Measurements from ENCODE around the gene PRM1. TPM values are rescaled to one million over a fixed set of nuclear protein-coding genes. Genes with fewer than 3 reads are reported as not detected.

Gene PRM1
- total and polyA plus RNA-seq, 2 of the 13 experiments (the other 11 are each of a cell fraction or from before 2014, with no cell fraction given), result not detected

DNA sequence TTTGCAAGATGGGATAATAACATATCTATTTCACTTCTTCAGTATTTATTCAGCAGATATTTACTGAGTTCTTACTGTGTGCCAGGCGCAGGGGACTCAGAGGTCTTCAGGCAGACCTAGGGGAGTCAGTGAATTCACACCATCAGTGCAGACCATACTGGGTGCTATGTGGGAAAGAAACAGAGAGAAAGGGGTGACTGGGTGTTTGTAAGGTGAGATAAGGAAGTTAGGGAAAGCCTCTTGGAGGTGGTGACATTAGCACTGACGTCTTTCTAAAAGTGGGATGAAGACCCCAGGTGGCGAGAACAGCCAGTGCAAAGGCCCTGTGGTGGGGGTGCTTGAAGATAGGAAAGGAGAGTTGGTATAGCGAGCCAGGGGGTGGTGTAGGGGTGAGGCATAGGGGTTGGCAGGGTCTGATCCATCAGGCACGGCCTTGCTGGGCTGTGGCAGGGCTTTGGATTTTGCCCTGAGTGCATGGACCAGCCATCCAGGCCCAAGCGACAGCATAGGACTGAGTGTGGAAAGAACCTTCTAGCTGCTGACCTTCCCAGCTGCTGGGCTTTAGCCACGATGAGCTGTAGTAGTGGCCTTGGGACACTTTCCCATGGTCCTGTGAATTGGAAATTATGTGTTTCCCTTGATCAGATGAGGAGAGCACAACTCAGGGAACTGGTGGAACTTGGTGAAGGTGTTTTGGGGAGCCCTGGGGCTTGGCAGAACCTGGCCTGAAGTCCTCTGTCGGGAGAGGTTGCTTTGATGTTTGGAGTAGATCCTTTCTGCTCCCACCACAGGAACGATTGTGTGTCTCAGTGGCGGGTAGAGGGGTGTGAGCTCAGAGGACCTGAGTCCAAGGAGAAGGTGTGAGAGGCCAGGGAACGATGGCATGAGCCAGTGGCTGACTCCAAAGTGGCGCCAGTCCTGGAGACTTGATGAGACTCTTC lies 21.2 kb downstream of the PRM1 start (continued):
- TF ChIP-seq CCDC6 (CRISPR knock-in tag; IDR thresholded peaks at IDR 0.05), result 0 out of 2 replicates have a peak, but pooled peaks have one; percentile 18
- no peak for TF ChIP-seq ERF (CRISPR knock-in tag; IDR thresholded peaks at IDR 0.05)
- TF ChIP-seq ZBTB10 (CRISPR knock-in tag; IDR thresholded peaks at IDR 0.05; ENCODE audit: borderline replicate concordance), result 0 out of 2 replicates have a peak, but pooled peaks have one; percentile 3
- peak; percentile 25; the same call in 1 of the 2 replicates for TF ChIP-seq ZNF329 (CRISPR knock-in tag; IDR thresholded peaks at IDR 0.05; ENCODE audit: low read depth)
- TF ChIP-seq HOXA3 (CRISPR knock-in tag; IDR thresholded peaks at IDR 0.05), result peak; percentile 38
- TF ChIP-seq ZNF224 (CRISPR knock-in tag; IDR thresholded peaks at IDR 0.05), result peak; percentile 58; the same call in 1 of the 2 replicates
- TF ChIP-seq, protein P1, sequence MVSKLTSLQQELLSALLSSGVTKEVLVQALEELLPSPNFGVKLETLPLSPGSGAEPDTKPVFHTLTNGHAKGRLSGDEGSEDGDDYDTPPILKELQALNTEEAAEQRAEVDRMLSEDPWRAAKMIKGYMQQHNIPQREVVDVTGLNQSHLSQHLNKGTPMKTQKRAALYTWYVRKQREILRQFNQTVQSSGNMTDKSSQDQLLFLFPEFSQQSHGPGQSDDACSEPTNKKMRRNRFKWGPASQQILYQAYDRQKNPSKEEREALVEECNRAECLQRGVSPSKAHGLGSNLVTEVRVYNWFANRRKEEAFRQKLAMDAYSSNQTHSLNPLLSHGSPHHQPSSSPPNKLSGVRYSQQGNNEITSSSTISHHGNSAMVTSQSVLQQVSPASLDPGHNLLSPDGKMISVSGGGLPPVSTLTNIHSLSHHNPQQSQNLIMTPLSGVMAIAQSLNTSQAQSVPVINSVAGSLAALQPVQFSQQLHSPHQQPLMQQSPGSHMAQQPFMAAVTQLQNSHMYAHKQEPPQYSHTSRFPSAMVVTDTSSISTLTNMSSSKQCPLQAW (CRISPR knock-in tag; IDR thresholded peaks at IDR 0.05), result peak; percentile 60; the same call in 1 of the 2 replicates
- no peak for TF ChIP-seq KLF6 (CRISPR knock-in tag; IDR thresholded peaks at IDR 0.05)
- TF ChIP-seq ZNF136 (CRISPR knock-in tag; IDR thresholded peaks at IDR 0.05; ENCODE audit: low read depth), result 0 out of 2 replicates have a peak, but pooled peaks have one; percentile 25
- peak; percentile 36; the same call in 1 of the 2 replicates for TF ChIP-seq RCOR2 (CRISPR knock-in tag; IDR thresholded peaks at IDR 0.05)
- TF ChIP-seq ZNF768 (CRISPR knock-in tag; IDR thresholded peaks at IDR 0.05), result no peak
- TF ChIP-seq PLRG1 (conservative IDR thresholded peaks at IDR 0.05), result no peak
- no peak for TF ChIP-seq THYN1 (CRISPR knock-in tag; IDR thresholded peaks at IDR 0.05; ENCODE audit: borderline replicate concordance, low read depth)
- TF ChIP-seq PITX1 (CRISPR knock-in tag; IDR thresholded peaks at IDR 0.05), result peak; percentile 35
- TF ChIP-seq MLLT10 (CRISPR knock-in tag; IDR thresholded peaks at IDR 0.05), result no peak
- 0 out of 2 replicates have a peak, but pooled peaks have one; percentile 67 for TF ChIP-seq NRL (CRISPR knock-in tag; IDR thresholded peaks at IDR 0.05; ENCODE audit: borderline replicate concordance)
- TF ChIP-seq, protein P2, sequence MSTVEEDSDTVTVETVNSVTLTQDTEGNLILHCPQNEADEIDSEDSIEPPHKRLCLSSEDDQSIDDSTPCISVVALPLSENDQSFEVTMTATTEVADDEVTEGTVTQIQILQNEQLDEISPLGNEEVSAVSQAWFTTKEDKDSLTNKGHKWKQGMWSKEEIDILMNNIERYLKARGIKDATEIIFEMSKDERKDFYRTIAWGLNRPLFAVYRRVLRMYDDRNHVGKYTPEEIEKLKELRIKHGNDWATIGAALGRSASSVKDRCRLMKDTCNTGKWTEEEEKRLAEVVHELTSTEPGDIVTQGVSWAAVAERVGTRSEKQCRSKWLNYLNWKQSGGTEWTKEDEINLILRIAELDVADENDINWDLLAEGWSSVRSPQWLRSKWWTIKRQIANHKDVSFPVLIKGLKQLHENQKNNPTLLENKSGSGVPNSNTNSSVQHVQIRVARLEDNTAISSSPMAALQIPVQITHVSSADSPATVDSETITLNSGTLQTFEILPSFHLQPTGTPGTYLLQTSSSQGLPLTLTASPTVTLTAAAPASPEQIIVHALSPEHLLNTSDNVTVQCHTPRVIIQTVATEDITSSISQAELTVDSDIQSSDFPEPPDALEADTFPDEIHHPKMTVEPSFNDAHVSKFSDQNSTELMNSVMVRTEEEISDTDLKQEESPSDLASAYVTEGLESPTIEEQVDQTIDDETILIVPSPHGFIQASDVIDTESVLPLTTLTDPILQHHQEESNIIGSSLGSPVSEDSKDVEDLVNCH (CRISPR knock-in tag; IDR thresholded peaks at IDR 0.05), result 0 out of 2 replicates have a peak, but pooled peaks have one; percentile 12
- TF ChIP-seq HIC2 (CRISPR knock-in tag; IDR thresholded peaks at IDR 0.05; ENCODE audit: low read depth), result peak; percentile 78
- peak; percentile 78; the same call in 1 of the 2 replicates for TF ChIP-seq ZFP37 (CRISPR knock-in tag; IDR thresholded peaks at IDR 0.05; ENCODE audit: borderline replicate concordance)
- TF ChIP-seq STAG1 (CRISPR knock-in tag; IDR thresholded peaks at IDR 0.05), result no peak; the same call in 1 of the 2 replicates
